Measurements from ENCODE around the gene MYCBP2. TPM values are rescaled to one million over a fixed set of nuclear protein-coding genes. Genes with fewer than 3 reads are reported as not detected.

The MYCBP2 gene
- total RNA-seq, 1 donor from 2014 or later: 233 TPM

DNA sequence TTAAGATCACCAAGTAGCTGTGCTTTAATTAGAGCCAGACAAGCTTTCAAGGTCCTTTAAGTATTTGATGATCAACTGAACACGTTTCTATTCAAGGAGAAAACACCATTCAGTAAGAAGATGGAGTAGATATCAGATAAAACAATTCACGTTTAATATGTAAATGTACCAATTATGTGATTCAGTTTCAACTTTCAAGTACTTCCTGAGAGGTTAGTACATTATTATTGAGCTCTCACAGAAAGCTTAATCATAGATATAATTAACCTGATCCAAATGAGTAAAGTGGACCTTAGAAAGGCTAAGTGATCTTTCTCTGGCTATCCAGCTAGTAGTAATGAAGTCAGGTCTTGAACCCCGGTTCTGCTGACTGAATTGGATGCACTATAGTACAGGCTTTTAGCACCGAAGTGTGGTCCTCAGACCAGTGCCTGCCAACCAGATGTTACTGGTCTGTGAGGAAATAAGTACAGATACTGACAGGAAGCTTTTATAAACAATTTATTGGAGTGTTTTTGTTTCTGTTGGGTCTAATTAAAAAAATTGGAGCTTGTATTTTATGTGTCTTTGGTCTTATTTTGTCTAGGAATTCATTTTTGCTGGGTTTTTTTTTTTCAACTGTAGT lies 324.8 kb downstream of the MYCBP2 start:
- H3K27me3 Mint-ChIP-seq (ENCODE audit: unreplicated experiment): no peaks in the 10 kb centered on the region
- no peak overlapping the region for H3K27ac Mint-ChIP-seq (ENCODE audit: unreplicated experiment)
- no peaks in the 10 kb centered on the region for H3K36me3 Mint-ChIP-seq (ENCODE audit: unreplicated experiment)

DNA sequence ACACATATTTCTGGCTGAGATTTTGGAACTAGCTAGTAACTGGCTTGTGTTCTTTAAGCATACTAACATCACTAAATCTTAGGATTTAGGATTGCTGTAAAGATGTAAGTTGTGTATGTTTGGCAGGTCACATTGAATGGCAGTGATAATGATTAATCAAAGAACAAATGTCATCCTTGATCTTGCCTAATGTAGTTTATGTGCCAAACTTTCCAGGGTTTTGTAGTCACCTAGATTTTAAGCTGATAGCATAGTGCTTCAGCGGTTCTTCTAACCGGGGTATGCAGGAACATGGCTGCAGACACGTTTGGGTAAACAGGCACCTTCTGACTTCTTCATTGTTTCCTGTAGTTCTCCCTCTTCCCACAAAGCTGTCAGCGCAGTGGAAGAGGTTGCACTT lies 325.4 kb downstream of the MYCBP2 start:
- H3K4me3 Mint-ChIP-seq (ENCODE audit: unreplicated experiment): no peak overlapping the region
- H3K27me3 Mint-ChIP-seq (ENCODE audit: unreplicated experiment): no peaks in the 10 kb centered on the region
- TF ChIP-seq, protein P1, sequence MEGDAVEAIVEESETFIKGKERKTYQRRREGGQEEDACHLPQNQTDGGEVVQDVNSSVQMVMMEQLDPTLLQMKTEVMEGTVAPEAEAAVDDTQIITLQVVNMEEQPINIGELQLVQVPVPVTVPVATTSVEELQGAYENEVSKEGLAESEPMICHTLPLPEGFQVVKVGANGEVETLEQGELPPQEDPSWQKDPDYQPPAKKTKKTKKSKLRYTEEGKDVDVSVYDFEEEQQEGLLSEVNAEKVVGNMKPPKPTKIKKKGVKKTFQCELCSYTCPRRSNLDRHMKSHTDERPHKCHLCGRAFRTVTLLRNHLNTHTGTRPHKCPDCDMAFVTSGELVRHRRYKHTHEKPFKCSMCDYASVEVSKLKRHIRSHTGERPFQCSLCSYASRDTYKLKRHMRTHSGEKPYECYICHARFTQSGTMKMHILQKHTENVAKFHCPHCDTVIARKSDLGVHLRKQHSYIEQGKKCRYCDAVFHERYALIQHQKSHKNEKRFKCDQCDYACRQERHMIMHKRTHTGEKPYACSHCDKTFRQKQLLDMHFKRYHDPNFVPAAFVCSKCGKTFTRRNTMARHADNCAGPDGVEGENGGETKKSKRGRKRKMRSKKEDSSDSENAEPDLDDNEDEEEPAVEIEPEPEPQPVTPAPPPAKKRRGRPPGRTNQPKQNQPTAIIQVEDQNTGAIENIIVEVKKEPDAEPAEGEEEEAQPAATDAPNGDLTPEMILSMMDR (IDR thresholded peaks at IDR 0.05; ENCODE audit: partially characterized antibody, unreplicated experiment): no peak
- no peak overlapping the region for H3K27ac Mint-ChIP-seq (ENCODE audit: unreplicated experiment)
- peaks cover 2% of the 10 kb centered on the region for H3K36me3 Mint-ChIP-seq (ENCODE audit: unreplicated experiment)
- no peaks in the 10 kb centered on the region for H3K9me3 Mint-ChIP-seq (ENCODE audit: unreplicated experiment)
- H3K4me1 Mint-ChIP-seq (ENCODE audit: low read depth, unreplicated experiment): no peaks in the 10 kb centered on the region
- no peak for DNase-seq

More for the DNA sequence above, 324.8 kb downstream of the MYCBP2 start:
- TF ChIP-seq, protein P1 (IDR thresholded peaks at IDR 0.05; ENCODE audit: partially characterized antibody, unreplicated experiment): no peak
- no peak for DNase-seq
- no peak overlapping the region for H3K4me3 Mint-ChIP-seq (ENCODE audit: unreplicated experiment)
- no peaks in the 10 kb centered on the region for H3K9me3 Mint-ChIP-seq (ENCODE audit: unreplicated experiment)
- no peaks in the 10 kb centered on the region for H3K4me1 Mint-ChIP-seq (ENCODE audit: low read depth, unreplicated experiment)

DNA sequence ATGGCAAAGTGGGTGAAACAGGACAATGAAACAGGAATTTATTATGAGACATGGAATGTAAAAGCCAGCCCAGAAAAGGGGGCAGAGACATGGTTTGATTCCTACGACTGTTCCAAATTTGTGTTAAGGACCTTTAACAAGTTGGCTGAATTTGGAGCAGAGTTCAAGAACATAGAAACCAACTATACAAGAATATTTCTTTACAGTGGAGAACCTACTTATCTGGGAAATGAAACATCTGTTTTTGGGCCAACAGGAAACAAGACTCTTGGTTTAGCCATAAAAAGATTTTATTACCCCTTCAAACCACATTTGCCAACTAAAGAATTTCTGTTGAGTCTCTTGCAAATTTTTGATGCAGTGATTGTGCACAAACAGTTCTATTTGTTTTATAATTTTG lies 326.4 kb downstream of the MYCBP2 start:
- H3K4me3 Mint-ChIP-seq (ENCODE audit: unreplicated experiment): no peak overlapping the region
- no peak overlapping the region for H3K27ac Mint-ChIP-seq (ENCODE audit: unreplicated experiment)
- H3K4me1 Mint-ChIP-seq (ENCODE audit: low read depth, unreplicated experiment): no peaks in the 10 kb centered on the region
- TF ChIP-seq, protein P1 (IDR thresholded peaks at IDR 0.05; ENCODE audit: partially characterized antibody, unreplicated experiment): no peak
- DNase-seq: no peak
- H3K27me3 Mint-ChIP-seq (ENCODE audit: unreplicated experiment): no peaks in the 10 kb centered on the region
- H3K9me3 Mint-ChIP-seq (ENCODE audit: unreplicated experiment): no peaks in the 10 kb centered on the region
- H3K36me3 Mint-ChIP-seq (ENCODE audit: unreplicated experiment): peaks cover 5% of the 10 kb centered on the region

Other genes starting within 250 kb of the MYCBP2 start
- gene SCEL, start 208.6 kb upstream of the MYCBP2 start, total RNA-seq (ENCODE audit: unreplicated experiment): not detected